NCI-H1092 (cell line): Measurements from ENCODE around the gene CLCN4.

ENCODE experiments used
- DNase-seq: peaks from one replicate; lab custom pipeline; 2025; lab: John Stamatoyannopoulos, UW

CLCN4 gene

GRCh38 chrX:10156199-10157031 lies at the start of gene CLCN4:
CLCN4 (plus strand) TSS chrX:10156975; CDS start chrX:10185033, 28,058 bp downstream.
- peak; percentile 47 for DNase-seq

GRCh38 chrX:10107483-10107882 lies 49.3 kb upstream of the CLCN4 start:
- no peak for DNase-seq

- no peak for DNase-seq
Observed at GRCh38 chrX:10108288-10108687, 48.5 kb upstream of the CLCN4 start.

- DNase-seq: no peak
Observed at GRCh38 chrX:10109695-10110094, 47.1 kb upstream of the CLCN4 start.

GRCh38 chrX:10110316-10110935 lies 46.3 kb upstream of the CLCN4 start:
- DNase-seq: no peak

- DNase-seq: no peak
Observed at GRCh38 chrX:10110984-10111363, 45.8 kb upstream of the CLCN4 start.

- no peak for DNase-seq
Observed at GRCh38 chrX:10111364-10112148, 45.2 kb upstream of the CLCN4 start.

- no peak for DNase-seq
Observed at GRCh38 chrX:10112510-10112909, 44.3 kb upstream of the CLCN4 start.

- no peak for DNase-seq
Observed at GRCh38 chrX:10115082-10115481, 41.7 kb upstream of the CLCN4 start.

GRCh38 chrX:10117301-10117700 lies 39.5 kb upstream of the CLCN4 start:
- DNase-seq: no peak

GRCh38 chrX:10117864-10118377 lies 38.9 kb upstream of the CLCN4 start:
- no peak for DNase-seq

GRCh38 chrX:10118530-10118929 lies 38.2 kb upstream of the CLCN4 start:
- DNase-seq: no peak

- DNase-seq: peak; percentile 60
Observed at GRCh38 chrX:10119399-10119990, 37.3 kb upstream of the CLCN4 start.

- no peak for DNase-seq
Observed at GRCh38 chrX:10120331-10120730, 36.4 kb upstream of the CLCN4 start.

- no peak for DNase-seq
Observed at GRCh38 chrX:10120828-10121227, 35.9 kb upstream of the CLCN4 start.

GRCh38 chrX:10121787-10122186 lies 35.0 kb upstream of the CLCN4 start:
- DNase-seq: no peak

GRCh38 chrX:10124506-10125247 lies 32.1 kb upstream of the CLCN4 start:
- no peak for DNase-seq

- DNase-seq: no peak
Observed at GRCh38 chrX:10125248-10125615, 31.5 kb upstream of the CLCN4 start.

- DNase-seq: no peak
Observed at GRCh38 chrX:10126044-10126443, 30.7 kb upstream of the CLCN4 start.

- no peak for DNase-seq
Observed at GRCh38 chrX:10126834-10127233, 29.9 kb upstream of the CLCN4 start.

- no peak for DNase-seq
Observed at GRCh38 chrX:10128386-10128785, 28.4 kb upstream of the CLCN4 start.

GRCh38 chrX:10129229-10129628 lies 27.5 kb upstream of the CLCN4 start:
- no peak for DNase-seq
